ENCODE data around the gene ATM. TPM values are rescaled to one million over a fixed set of nuclear protein-coding genes. Genes with fewer than 3 reads are reported as not detected.
"Not testable (repeated sequence)": the region's sequence is repeated elsewhere in the genome, so short reads cannot be mapped to it uniquely, and the experiment has no call there.

ATM gene
- polyA plus RNA-seq, 1 donor, result 43.1 TPM

- no peak for DNase-seq (ENCODE audit: low read depth)
Observed at GRCh38 chr11:108286956-108287355, 64.1 kb downstream of the ATM start.

- not testable (repeated sequence) for DNase-seq (ENCODE audit: low read depth)
Observed at GRCh38 chr11:108289066-108289465, 66.2 kb downstream of the ATM start.

GRCh38 chr11:108289699-108290098, 66.8 kb downstream of the ATM start:
- DNase-seq (ENCODE audit: low read depth), result no peak

GRCh38 chr11:108293229-108293628, 70.4 kb downstream of the ATM start:
- no peak for DNase-seq (ENCODE audit: low read depth)

- no peak for DNase-seq (ENCODE audit: low read depth)
Observed at GRCh38 chr11:108302121-108302785, 79.4 kb downstream of the ATM start.

- DNase-seq (ENCODE audit: low read depth), result no peak
Observed at GRCh38 chr11:108307751-108308150, 84.9 kb downstream of the ATM start.

- DNase-seq (ENCODE audit: low read depth), result no peak
Observed at GRCh38 chr11:108313444-108313843, 90.6 kb downstream of the ATM start.

- DNase-seq (ENCODE audit: low read depth), result no peak
Observed at GRCh38 chr11:108316061-108316460, 93.2 kb downstream of the ATM start.

GRCh38 chr11:108319541-108320145, 96.8 kb downstream of the ATM start:
- no peak for DNase-seq (ENCODE audit: low read depth)

- no peak for DNase-seq (ENCODE audit: low read depth)
Observed at GRCh38 chr11:108322666-108323065, 99.8 kb downstream of the ATM start.

GRCh38 chr11:108324587-108324986, 101.7 kb downstream of the ATM start:
- DNase-seq (ENCODE audit: low read depth), result no peak

GRCh38 chr11:108333403-108333899, 110.6 kb downstream of the ATM start:
- no peak for DNase-seq (ENCODE audit: low read depth)

- DNase-seq (ENCODE audit: low read depth), result no peak
Observed at GRCh38 chr11:108338750-108339149, 115.9 kb downstream of the ATM start.

- DNase-seq (ENCODE audit: low read depth), result no peak
Observed at GRCh38 chr11:108340973-108341372, 118.1 kb downstream of the ATM start.

- no peak for DNase-seq (ENCODE audit: low read depth)
Observed at GRCh38 chr11:108341654-108342053, 118.8 kb downstream of the ATM start.

GRCh38 chr11:108343714-108344113, 120.8 kb downstream of the ATM start:
- DNase-seq (ENCODE audit: low read depth), result no peak

GRCh38 chr11:108345767-108346166, 122.9 kb downstream of the ATM start:
- no peak for DNase-seq (ENCODE audit: low read depth)

GRCh38 chr11:108346451-108346850, 123.6 kb downstream of the ATM start:
- no peak for DNase-seq (ENCODE audit: low read depth)

GRCh38 chr11:108351468-108351867, 128.6 kb downstream of the ATM start:
- DNase-seq (ENCODE audit: low read depth), result no peak

- no peak for DNase-seq (ENCODE audit: low read depth)
Observed at GRCh38 chr11:108364159-108364558, 141.3 kb downstream of the ATM start.

- no peak for DNase-seq (ENCODE audit: low read depth)
Observed at GRCh38 chr11:108368134-108368533, 145.3 kb downstream of the ATM start.

- no peak for DNase-seq (ENCODE audit: low read depth)
Observed at GRCh38 chr11:108369064-108369463, 146.2 kb downstream of the ATM start.

- no peak for DNase-seq (ENCODE audit: low read depth)
Observed at GRCh38 chr11:108370315-108370714, 147.4 kb downstream of the ATM start.

GRCh38 chr11:108370990-108371389, 148.1 kb downstream of the ATM start:
- no peak for DNase-seq (ENCODE audit: low read depth)

Measured in forelimb muscle (tissue), 1 donor.